ENCODE measurements around the gene ZNF497.

The ZNF497 gene

DNA sequence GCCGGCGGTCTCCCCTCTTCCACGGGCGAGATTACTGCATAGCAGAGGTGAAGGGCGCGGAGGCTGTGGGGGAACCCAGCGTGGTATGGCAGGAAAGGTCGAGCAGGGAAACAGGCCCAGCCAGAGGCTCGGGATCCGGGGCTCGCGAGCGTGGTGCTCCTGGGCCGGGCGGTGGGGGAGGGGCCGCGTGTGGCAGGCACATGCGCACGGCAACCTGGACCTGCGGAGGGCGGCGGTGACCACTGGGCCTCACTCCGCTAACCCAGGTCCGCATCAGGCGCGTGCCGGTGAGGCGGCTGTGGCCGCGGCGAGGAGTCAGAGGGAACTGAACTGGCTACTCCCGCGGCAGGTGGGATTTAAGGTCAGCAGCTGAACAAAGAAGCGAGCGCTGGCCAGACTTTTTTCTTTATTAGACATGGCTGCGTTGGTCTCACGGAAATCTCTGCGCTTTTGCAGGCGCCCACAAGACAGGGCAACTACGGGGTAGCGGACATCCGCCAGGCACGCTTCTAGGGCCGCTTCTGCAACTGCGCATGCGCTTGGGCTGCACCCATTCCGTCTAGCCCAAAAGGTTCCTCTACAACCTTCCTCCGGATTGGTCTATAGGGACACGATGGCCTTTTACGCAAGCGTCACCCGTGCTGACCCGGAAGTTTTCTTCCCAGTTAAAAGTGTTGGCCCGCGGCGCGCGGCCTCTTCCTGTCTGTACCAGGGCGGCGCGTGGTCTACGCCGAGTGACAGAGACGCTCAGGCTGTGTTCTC is 24.2 kb upstream of the ZNF497 start, which contains the start of gene RPS5 (continued):
- TF ChIP-seq PRDM2 (tag by site-specific recombination; IDR thresholded peaks at IDR 0.05; ENCODE audit: borderline replicate concordance), result no peak
- peak; percentile 73 for TF ChIP-seq ZBTB20 (tag by site-specific recombination; IDR thresholded peaks at IDR 0.05)
- TF ChIP-seq HOXA7 (CRISPR knock-in tag; IDR thresholded peaks at IDR 0.05; ENCODE audit: borderline replicate concordance), result no peak
- peak; percentile 2; the same call in 1 of the 2 replicates for TF ChIP-seq KLF1 (tag by site-specific recombination; IDR thresholded peaks at IDR 0.05)
- TF ChIP-seq ZNF341 (tag by site-specific recombination; IDR thresholded peaks at IDR 0.05; ENCODE audit: low read depth), result peak; percentile 48
- TF ChIP-seq KLF10 (tag by site-specific recombination; IDR thresholded peaks at IDR 0.05), result 0 out of 2 replicates have a peak, but pooled peaks have one; percentile 15
- TF ChIP-seq ZNF10 (tag by site-specific recombination; IDR thresholded peaks at IDR 0.05), result 0 out of 2 replicates have a peak, but pooled peaks have one; percentile 28
- TF ChIP-seq, protein P1, sequence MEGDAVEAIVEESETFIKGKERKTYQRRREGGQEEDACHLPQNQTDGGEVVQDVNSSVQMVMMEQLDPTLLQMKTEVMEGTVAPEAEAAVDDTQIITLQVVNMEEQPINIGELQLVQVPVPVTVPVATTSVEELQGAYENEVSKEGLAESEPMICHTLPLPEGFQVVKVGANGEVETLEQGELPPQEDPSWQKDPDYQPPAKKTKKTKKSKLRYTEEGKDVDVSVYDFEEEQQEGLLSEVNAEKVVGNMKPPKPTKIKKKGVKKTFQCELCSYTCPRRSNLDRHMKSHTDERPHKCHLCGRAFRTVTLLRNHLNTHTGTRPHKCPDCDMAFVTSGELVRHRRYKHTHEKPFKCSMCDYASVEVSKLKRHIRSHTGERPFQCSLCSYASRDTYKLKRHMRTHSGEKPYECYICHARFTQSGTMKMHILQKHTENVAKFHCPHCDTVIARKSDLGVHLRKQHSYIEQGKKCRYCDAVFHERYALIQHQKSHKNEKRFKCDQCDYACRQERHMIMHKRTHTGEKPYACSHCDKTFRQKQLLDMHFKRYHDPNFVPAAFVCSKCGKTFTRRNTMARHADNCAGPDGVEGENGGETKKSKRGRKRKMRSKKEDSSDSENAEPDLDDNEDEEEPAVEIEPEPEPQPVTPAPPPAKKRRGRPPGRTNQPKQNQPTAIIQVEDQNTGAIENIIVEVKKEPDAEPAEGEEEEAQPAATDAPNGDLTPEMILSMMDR (tag by site-specific recombination; IDR thresholded peaks at IDR 0.05), result no peak
- peak; percentile 21; the same call in 1 of the 2 replicates for TF ChIP-seq ZNF398 (tag by site-specific recombination; IDR thresholded peaks at IDR 0.05)
- no peak for TF ChIP-seq ZNF416 (tag by site-specific recombination; IDR thresholded peaks at IDR 0.05)
- TF ChIP-seq PRDM1 (tag by site-specific recombination; IDR thresholded peaks at IDR 0.05), result no peak
- TF ChIP-seq ZIC2 (tag by site-specific recombination; IDR thresholded peaks at IDR 0.05), result no peak
- TF ChIP-seq ZNF639 (tag by site-specific recombination; IDR thresholded peaks at IDR 0.05), result no peak
- no peak for TF ChIP-seq ZNF792 (tag by site-specific recombination; IDR thresholded peaks at IDR 0.05)
- TF ChIP-seq ZNF394 (tag by site-specific recombination; IDR thresholded peaks at IDR 0.05; ENCODE audit: borderline replicate concordance), result 0 out of 2 replicates have a peak, but pooled peaks have one; percentile 11
- TF ChIP-seq ZNF610 (tag by site-specific recombination; IDR thresholded peaks at IDR 0.05; ENCODE audit: borderline replicate concordance), result no peak
- no peak for TF ChIP-seq ZNF140 (tag by site-specific recombination; IDR thresholded peaks at IDR 0.05)
- no peak for TF ChIP-seq ZNF18 (tag by site-specific recombination; IDR thresholded peaks at IDR 0.05)
- TF ChIP-seq ZBTB26 (tag by site-specific recombination; optimal IDR thresholded peaks at IDR 0.05), result peak; percentile 93
- no peak for TF ChIP-seq ZNF274 (IDR thresholded peaks at IDR 0.05; ENCODE audit: low read length)
- TF ChIP-seq ZNF274 (tag by site-specific recombination; IDR thresholded peaks at IDR 0.05; ENCODE audit: borderline replicate concordance), result no peak
- no peak for TF ChIP-seq ZNF214 (tag by site-specific recombination; IDR thresholded peaks at IDR 0.05; ENCODE audit: borderline replicate concordance)
- peak; percentile 52; the same call in 1 of the 2 replicates for TF ChIP-seq ZNF600 (tag by site-specific recombination; IDR thresholded peaks at IDR 0.05)
- TF ChIP-seq, protein P2, sequence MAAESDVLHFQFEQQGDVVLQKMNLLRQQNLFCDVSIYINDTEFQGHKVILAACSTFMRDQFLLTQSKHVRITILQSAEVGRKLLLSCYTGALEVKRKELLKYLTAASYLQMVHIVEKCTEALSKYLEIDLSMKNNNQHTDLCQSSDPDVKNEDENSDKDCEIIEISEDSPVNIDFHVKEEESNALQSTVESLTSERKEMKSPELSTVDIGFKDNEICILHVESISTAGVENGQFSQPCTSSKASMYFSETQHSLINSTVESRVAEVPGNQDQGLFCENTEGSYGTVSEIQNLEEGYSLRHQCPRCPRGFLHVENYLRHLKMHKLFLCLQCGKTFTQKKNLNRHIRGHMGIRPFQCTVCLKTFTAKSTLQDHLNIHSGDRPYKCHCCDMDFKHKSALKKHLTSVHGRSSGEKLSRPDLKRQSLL (tag by site-specific recombination; IDR thresholded peaks at IDR 0.05), result no peak
